Fibroblast of skin of left biceps (primary cell): ENCODE measurements around the gene FBXW5.

Source experiments
- DNase-seq, 2 experiments: peaks; one replicate each; pipeline ENCODE4 v3.0.0-alpha.2; 2013; ENCODE audit warnings: low read depth in 2 of 2

Gene FBXW5

GRCh38 chr9:136934277-136934676, 10.3 kb downstream of the FBXW5 start:
- no peak for DNase-seq

DNA sequence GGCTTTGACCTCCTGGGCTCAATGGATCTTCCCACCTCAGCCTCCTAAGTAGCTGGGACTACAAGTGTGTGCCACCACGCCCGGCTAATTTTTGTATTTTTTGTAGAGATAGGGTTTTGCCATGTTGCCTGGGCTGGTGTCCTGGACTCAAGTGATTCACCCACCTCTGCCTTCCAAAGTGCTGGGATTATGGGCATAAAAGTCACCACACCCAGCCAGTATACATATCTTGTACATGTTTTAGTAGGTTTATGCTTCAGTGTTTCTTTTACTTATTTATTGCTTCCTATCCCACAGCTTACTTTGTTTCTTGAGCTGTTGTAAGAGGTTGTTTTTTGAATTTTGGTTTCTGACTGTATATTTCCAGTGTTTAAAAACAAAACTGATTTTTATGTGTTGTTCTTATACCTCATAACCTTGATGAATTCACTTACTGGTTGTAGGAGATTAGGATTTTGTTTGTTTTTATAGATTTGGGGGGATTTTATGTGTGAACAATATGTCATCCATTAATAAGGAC, 12.9 kb downstream of the FBXW5 start:
- DNase-seq = no peak

DNA sequence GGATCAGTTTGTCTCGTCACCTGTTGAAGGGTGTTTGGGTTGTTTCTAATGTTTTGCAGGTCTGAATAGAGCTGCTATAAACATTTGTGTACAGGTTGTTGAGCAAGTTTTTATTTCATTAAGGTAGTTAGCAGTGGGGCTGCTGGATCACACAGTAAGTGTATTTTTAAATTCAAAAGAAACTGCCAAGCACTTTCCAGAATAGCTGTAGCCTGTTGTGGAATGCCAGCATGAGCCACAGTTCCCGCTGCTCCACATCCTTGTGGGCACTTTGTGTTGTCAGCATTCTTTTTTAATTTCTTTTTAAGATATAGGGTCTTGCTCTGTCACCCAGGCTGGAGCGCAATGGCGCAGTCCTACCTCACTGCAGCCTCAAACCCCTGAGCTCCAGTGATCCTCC, 14.5 kb downstream of the FBXW5 start:
- no peak for DNase-seq

GRCh38 chr9:136928591-136928990, 15.9 kb downstream of the FBXW5 start:
- DNase-seq = no peak

GRCh38 chr9:136927343-136928271, 16.9 kb downstream of the FBXW5 start:
- no peak for DNase-seq

DNA sequence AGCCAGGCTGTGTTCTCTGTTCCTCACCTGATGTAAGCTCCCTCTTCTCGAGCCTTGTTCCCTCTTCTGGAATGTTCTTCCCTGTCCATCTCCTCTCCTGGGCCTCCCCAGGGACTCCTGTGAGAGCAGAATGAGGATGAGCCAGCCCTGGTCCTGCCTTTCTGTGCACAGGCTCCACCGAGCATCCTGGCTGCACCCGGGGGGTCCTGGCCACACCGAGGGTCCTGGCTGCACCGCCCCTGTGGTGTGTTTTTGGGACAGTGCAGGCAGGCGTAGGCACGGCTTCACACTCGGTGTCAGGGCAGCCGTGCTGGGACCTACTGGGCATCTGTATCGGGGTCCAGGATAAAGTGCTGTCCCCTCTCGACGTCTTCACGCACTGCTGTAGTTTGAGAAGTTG, 17.8 kb downstream of the FBXW5 start:
- no peak for DNase-seq

DNA sequence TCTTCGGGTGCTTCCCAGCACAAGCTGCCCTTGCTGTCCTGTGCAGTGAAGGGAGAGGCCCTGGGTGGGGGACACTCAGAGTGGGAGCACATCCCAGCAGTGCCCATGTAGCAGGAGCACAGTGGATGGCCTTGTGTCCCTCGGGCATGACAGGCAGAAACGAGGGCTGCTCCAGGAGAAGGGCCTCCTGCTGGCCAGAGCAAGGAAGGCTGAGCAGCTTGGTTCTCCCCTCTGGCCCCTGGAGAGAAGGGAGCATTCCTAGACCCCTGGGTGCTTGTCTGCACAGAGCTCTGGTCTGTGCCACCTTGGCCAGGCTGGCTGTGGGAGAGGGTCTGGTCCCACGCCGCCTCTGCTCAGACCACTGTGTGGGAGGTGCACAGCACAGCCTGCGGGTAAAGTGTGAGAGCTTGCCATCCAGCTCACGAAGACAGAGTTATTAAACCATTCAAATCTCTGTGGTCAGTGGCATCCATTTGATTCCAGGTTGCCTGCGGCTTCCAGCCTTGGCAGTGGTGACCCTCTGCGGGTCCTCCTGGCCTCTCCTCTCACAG, 18.3 kb downstream of the FBXW5 start:
- no peak for DNase-seq

DNA sequence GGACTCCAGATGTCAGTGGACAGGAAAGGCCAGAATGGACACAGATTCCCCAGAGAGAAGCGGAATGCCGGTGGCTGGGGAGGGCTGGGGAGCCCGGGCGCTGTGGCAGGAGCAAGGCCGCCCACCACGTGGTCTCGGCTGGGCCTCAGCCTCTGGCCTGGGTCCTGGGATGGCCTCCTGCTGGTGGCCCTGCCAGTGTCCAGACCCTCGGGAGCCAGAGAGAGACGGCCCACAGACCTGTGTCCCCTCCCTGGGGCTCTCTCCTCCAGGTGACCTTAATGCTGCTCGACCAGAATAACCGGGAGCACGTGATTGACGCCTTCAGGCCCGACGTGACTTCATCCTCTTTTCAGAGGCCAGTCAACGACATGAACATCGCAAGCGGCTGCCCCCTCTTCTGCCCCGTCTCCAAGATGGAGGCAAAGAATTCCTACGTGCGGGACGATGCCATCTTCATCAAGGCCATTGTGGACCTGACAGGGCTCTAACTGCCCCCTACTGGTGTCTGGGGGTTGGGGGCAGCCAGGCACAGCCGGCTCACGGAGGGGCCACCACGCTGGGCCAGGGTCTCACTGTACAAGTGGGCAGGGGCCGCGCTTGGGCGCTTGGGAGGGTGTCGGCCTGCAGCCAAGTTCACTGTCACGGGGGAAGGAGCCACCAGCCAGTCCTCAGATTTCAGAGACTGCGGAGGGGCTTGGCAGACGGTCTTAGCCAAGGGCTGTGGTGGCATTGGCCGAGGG, 19.0 kb downstream of the FBXW5 start:
- no peak for DNase-seq

- DNase-seq = no peak
Observed at GRCh38 chr9:136923881-136924280, 20.7 kb downstream of the FBXW5 start.

- DNase-seq = no peak
Observed at GRCh38 chr9:136922540-136922939, 22.0 kb downstream of the FBXW5 start.

GRCh38 chr9:136921718-136922117, 22.8 kb downstream of the FBXW5 start:
- no peak for DNase-seq

DNA sequence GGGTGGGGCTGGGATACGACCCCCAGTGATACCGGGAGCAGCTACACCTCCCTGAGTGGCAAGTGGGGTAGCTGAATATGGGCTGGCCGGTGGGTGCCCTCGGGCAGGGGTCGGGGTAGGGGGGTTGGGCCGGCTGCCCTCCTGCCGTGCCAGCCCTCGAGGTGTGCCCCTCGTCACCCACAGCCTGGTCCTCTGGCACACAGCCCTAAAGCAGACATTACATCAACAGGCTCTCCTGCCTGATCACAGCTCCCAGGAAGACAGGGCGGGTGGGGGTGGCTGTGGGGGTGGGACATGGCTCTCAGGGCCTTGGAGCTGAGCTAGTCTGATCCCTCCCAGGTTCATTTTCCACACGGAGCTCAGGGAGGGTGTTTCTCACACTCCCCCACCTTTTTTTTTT, 23.2 kb downstream of the FBXW5 start:
- no peak for DNase-seq

- DNase-seq = no peak
Observed at GRCh38 chr9:136920734-136921231, 23.8 kb downstream of the FBXW5 start.

GRCh38 chr9:136920069-136920468, 24.5 kb downstream of the FBXW5 start:
- no peak for DNase-seq

DNA sequence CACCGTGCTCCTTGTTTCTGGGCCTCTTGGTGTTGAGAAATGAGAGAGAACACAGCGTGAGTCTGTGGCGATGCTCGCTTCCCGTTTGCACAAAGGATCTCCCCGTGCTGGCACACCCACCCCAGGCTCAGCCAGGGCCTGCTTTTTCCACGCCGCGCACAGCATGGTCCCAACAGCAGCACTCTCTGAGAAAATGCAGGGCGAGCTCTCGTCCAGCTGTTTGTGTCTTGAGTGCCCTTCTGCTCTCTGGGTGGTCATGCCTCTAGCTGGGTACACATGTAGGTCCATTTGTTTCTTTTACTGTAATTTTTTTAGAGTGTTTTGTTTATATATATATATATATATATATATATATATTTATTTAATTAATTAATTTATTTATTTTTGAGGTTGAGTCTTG, 26.6 kb downstream of the FBXW5 start:
- no peak for DNase-seq

GRCh38 chr9:136916330-136917184, 28.0 kb downstream of the FBXW5 start:
- no peak for DNase-seq

GRCh38 chr9:136915632-136916329, 28.8 kb downstream of the FBXW5 start:
- DNase-seq = no peak

DNA sequence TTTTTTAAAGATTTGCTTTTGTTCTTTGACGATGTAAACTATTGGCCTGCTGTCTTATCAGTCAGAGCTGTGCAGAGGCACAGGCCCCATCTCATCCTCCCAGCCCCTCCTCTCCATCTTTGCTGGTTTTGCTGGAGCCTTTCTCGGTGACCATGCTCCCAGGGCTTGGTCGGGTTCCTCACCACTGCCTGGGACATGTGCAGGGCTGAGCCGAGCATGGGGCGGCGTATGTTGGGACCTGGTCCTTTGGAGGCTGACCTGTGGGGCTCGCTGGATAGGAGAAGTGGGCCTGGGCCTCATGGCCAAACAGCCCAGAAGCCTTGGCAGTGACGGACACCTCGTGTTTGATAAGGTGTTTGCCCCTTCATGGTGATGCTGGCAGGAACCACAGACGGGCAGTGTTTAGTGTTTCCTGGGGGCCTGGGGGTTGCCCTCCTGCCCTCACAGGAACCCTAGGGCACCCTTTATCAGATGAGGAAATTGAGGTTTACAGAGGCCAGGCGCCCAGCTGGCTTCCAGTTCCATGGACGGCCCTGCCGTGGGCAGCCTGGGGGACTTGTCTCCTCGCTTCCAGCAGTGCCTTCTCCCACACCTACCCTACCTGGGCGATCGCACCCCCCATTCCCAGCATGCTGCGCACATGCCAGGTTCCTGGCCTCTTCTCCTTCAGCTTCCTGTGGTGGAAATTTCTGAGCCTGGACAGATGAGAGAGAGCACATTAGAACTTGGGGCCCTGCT, 30.7 kb downstream of the FBXW5 start:
- DNase-seq = no peak

- no peak for DNase-seq
Observed at GRCh38 chr9:136910901-136911245, 33.7 kb downstream of the FBXW5 start.
